Neural cell (in vitro differentiated cells): ENCODE results near the gene CLCA4. TPM values are rescaled to one million over a fixed set of nuclear protein-coding genes. Genes with fewer than 3 reads are reported as not detected.
"Not testable (repeated sequence)": the region's sequence is repeated elsewhere in the genome, so short reads cannot be mapped to it uniquely, and the experiment has no call there.

Source experiments
- H2AFZ ChIP-seq: fragments of 200-600, 300-800 bp; sonication (generic), shearing (Covaris generic); 2 replicates; pipeline ENCODE4 v1.6.0; 2014; ENCODE audit warnings: low read depth, mild to moderate bottlenecking, antibody characterized with exemption, low read length, moderate library complexity
- H3F3A ChIP-seq: fragments of 200-600 bp; shearing (Covaris generic); 2 replicates; pipeline ENCODE4 v1.6.1; 2016; ENCODE audit warnings: mild to moderate bottlenecking, moderate library complexity, mixed read lengths, antibody characterized with exemption, low read length; ENCODE audit not compliant: insufficient read depth, poor library complexity, severe bottlenecking
- H3K27ac ChIP-seq: fragments of 200-600, 300-800 bp; sonication (generic), shearing (Covaris generic); 2 replicates; pipeline ENCODE4 v1.5.1; 2014; ENCODE audit warnings: mild to moderate bottlenecking, low read length, moderate library complexity
- H3K27me3 ChIP-seq: fragments of 300-800, 200-600 bp; sonication (generic), shearing (Covaris generic); 2 replicates; pipeline ENCODE4 v1.6.0; 2014; ENCODE audit warnings: mild to moderate bottlenecking, low read depth, low read length, moderate library complexity; ENCODE audit not compliant: insufficient read depth
- H3K36me3 ChIP-seq: fragments of 300-800, 200-600 bp; sonication (generic), shearing (Covaris generic); 2 replicates; pipeline ENCODE4 v1.5.1; 2014; ENCODE audit warnings: mild to moderate bottlenecking, antibody characterized with exemption, low read length, moderate library complexity; ENCODE audit not compliant: insufficient read depth
- H3K4me2 ChIP-seq: fragments of 300-800, 200-600 bp; sonication (generic), shearing (Covaris generic); 2 replicates; pipeline ENCODE4 v1.6.0; 2014; ENCODE audit warnings: mild to moderate bottlenecking, low read length
- H3K4me3 ChIP-seq: fragments of 300-800, 200-600 bp; sonication (generic), shearing (Covaris generic); 2 replicates; pipeline ENCODE4 v1.5.1; 2014; ENCODE audit warnings: mild to moderate bottlenecking, low read length, moderate library complexity
- H3K79me2 ChIP-seq: fragments of 200-600 bp; shearing (Covaris generic); replicated peaks from 2 replicates; pipeline ENCODE4 v1.6.0; 2014; ENCODE audit warnings: mild to moderate bottlenecking, low read length, moderate library complexity; ENCODE audit not compliant: insufficient read depth
- H3K9ac ChIP-seq: fragments of 300-800, 200-600 bp; sonication (generic), shearing (Covaris generic); 2 replicates; pipeline ENCODE4 v1.6.1; 2016; ENCODE audit warnings: mild to moderate bottlenecking, low read length, mixed read lengths
- H3K9me2 ChIP-seq: fragments of 200-600 bp; shearing (Covaris generic); 2 replicates; pipeline ENCODE4 v1.6.1; 2016; ENCODE audit warnings: mild to moderate bottlenecking, low read length, mixed read lengths; ENCODE audit not compliant: insufficient read depth
- H3K9me3 ChIP-seq: fragments of 200-600, 300-800 bp; sonication (generic), shearing (Covaris generic); 2 replicates; pipeline ENCODE4 v1.6.1; 2016; ENCODE audit warnings: mild to moderate bottlenecking, mixed run types, low read length, moderate library complexity, mixed read lengths
- H4K20me1 ChIP-seq: fragments of 200-600 bp; shearing (Covaris generic); 2 replicates; pipeline ENCODE4 v1.6.1; 2016; ENCODE audit warnings: mild to moderate bottlenecking, mixed run types; ENCODE audit not compliant: insufficient read depth
- CTCF ChIP-seq: fragments of 450-650 bp; IDR thresholded peaks from 2 replicates; pipeline ENCODE4 v1.5.1; 2014; ENCODE audit warnings: antibody characterized with exemption, mild to moderate bottlenecking, moderate library complexity; ENCODE audit not compliant: poor library complexity, severe bottlenecking
- EP300 ChIP-seq: fragments of 450-650 bp; conservative IDR thresholded peaks from 2 replicates; pipeline ENCODE4 v1.6.1; 2014; ENCODE audit warnings: antibody characterized with exemption, mild to moderate bottlenecking, moderate library complexity; ENCODE audit not compliant: poor library complexity, severe bottlenecking
- EZH2 ChIP-seq: fragments of 200-600, 300-800 bp; shearing (Covaris generic), sonication (generic); IDR thresholded peaks from 2 replicates; pipeline ENCODE4 v1.6.1; 2014; ENCODE audit warnings: antibody characterized with exemption, low read length, borderline replicate concordance, mild to moderate bottlenecking; ENCODE audit not compliant: insufficient read depth, poor library complexity, severe bottlenecking
- MXI1 ChIP-seq: fragments of 450-650 bp; conservative IDR thresholded peaks from 2 replicates; pipeline ENCODE4 v1.6.1; 2014; ENCODE audit warnings: antibody characterized with exemption, mild to moderate bottlenecking; ENCODE audit not compliant: poor library complexity, severe bottlenecking
- POLR2AphosphoS5 ChIP-seq: IDR thresholded peaks from 2 replicates; pipeline ENCODE4 v1.6.1; 2012
- RAD21 ChIP-seq: fragments of 450-650 bp; conservative IDR thresholded peaks from 2 replicates; pipeline ENCODE4 v1.6.1; 2014; ENCODE audit warnings: antibody characterized with exemption, mild to moderate bottlenecking, moderate library complexity
- REST ChIP-seq: IDR thresholded peaks from 2 replicates; pipeline ENCODE4 v1.6.1; 2012; ENCODE audit warnings: borderline replicate concordance
- SMC3 ChIP-seq: fragments of 450-650 bp; conservative IDR thresholded peaks from 2 replicates; pipeline ENCODE4 v1.6.1; 2014; ENCODE audit warnings: antibody characterized with exemption, mild to moderate bottlenecking, moderate library complexity; ENCODE audit not compliant: poor library complexity
- TAF1 ChIP-seq: IDR thresholded peaks from 2 replicates; pipeline ENCODE4 v1.6.1; 2012; ENCODE audit warnings: low read depth
- polyA plus RNA-seq: library from polyadenylated mRNA; depleted of rRNA; stranded (reverse); fragments of >200 nt; gene quantifications from 2 replicates; pipeline ENCODE4 v1.2.3, GENCODE V29; 2014

The CLCA4 gene
- polyA plus RNA-seq, 1 donor from 2014 or later: not detected

DNA sequence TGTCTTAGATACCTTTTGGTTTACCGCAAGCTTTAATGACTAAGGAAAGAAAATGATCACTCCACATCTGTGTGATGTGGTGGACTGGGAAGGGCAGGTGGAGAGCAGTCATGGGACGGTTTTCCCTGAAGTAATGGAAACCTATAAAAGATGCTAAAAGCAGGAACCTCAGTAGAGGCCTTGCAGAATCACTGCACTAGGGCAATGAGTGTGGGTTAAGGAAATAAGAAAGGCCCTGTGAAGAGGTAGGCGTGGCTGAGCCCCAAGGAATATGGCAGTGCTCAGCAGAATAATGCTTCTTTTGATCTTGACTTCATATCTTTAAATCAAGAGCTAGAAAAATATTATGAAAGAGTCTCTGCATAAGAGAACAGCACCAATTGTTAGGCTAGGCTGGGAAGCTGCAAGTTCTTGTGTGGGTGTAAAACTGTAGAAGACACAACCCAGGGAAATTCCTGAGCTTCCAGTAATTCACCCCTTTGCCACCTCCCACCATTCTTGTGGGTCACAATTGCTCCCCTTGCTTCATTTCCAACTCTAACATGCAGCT is 49.9 kb downstream of the CLCA4 start:
- H4K20me1 ChIP-seq: no peaks in the 10 kb centered on the region
- TF ChIP-seq POLR2AphosphoS5: no peak
- TF ChIP-seq EZH2: no peak
- no peak for TF ChIP-seq RAD21
- TF ChIP-seq MXI1: no peak
- TF ChIP-seq REST: no peak
- no peak for TF ChIP-seq TAF1
- TF ChIP-seq CTCF: no peak
- no peak for TF ChIP-seq SMC3
- TF ChIP-seq EP300: no peak
- H3K9me3 ChIP-seq: no peaks in the 10 kb centered on the region
- no peaks in the 10 kb centered on the region for H3K79me2 ChIP-seq
- no peak overlapping the region for H3K27ac ChIP-seq
- H3K9ac ChIP-seq: no peak overlapping the region
- no peaks in the 10 kb centered on the region for H3F3A ChIP-seq
- H3K27me3 ChIP-seq: no peaks in the 10 kb centered on the region
- no peak overlapping the region for H2AFZ ChIP-seq
- H3K4me3 ChIP-seq: no peak overlapping the region
- no peak overlapping the region for H3K4me2 ChIP-seq
- no peaks in the 10 kb centered on the region for H3K9me2 ChIP-seq
- H3K36me3 ChIP-seq: no peaks in the 10 kb centered on the region

DNA sequence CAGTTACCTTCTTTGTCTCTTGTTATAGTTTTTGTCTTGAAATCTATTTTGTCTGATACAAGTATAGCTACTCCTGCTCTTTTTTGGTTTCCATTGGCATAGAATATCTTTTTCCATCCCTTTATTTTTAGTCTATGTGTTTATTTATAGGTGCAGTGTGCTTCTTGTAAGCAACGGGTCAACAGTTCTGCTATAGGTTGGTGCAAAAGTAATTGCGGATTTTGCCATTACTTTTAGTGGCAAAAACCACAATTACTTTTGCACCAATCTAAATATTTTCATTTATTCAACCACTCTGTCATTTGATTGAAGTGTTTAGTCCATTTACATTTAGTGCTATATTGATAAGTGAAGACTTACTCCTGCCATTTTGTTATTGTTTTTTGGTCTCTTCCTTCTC is 59.2 kb downstream of the CLCA4 start:
- not testable (repeated sequence) for H3K4me3 ChIP-seq, H3K9me3 ChIP-seq, H3K9me2 ChIP-seq, H3K27me3 ChIP-seq, H4K20me1 ChIP-seq, H3K36me3 ChIP-seq, H2AFZ ChIP-seq, H3K4me2 ChIP-seq, H3K27ac ChIP-seq, H3K79me2 ChIP-seq, H3K9ac ChIP-seq, H3F3A ChIP-seq

DNA sequence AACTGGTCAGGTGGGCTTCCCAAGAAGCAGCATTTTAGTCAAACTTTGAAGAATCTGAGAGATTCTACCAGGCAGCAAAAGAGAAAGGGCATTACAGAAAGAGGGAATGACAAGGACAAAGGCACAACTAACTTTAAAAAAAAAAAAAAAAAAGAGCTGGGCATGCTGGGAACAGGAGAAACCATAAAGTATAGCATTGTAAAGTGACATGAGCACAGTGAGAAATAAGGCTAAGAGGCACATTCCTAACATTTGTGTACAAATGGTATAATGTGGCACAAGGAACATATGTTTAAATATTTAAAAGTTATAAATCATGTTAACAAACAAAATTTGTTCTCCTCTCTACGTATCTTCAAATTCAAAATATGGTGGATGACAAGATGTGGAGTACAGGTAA is 69.6 kb downstream of the CLCA4 start:
- no peaks in the 10 kb centered on the region for H3K79me2 ChIP-seq
- no peaks in the 10 kb centered on the region for H3K9me2 ChIP-seq
- H3F3A ChIP-seq: no peaks in the 10 kb centered on the region
- H3K36me3 ChIP-seq: no peaks in the 10 kb centered on the region
- H3K9me3 ChIP-seq: no peaks in the 10 kb centered on the region
- H2AFZ ChIP-seq: no peak overlapping the region
- no peaks in the 10 kb centered on the region for H3K27me3 ChIP-seq
- H3K4me3 ChIP-seq: no peak overlapping the region
- no peak for TF ChIP-seq POLR2AphosphoS5
- TF ChIP-seq TAF1: no peak
- TF ChIP-seq SMC3: no peak
- no peak for TF ChIP-seq MXI1
- TF ChIP-seq EZH2: no peak
- no peak for TF ChIP-seq CTCF
- no peak for TF ChIP-seq REST
- no peak for TF ChIP-seq EP300
- no peak for TF ChIP-seq RAD21
- no peaks in the 10 kb centered on the region for H4K20me1 ChIP-seq
- H3K27ac ChIP-seq: no peak overlapping the region
- no peak overlapping the region for H3K4me2 ChIP-seq
- no peak overlapping the region for H3K9ac ChIP-seq
